Kidney epithelial cell (primary cell): ENCODE results near the gene SSR4. TPM values are rescaled to one million over a fixed set of nuclear protein-coding genes. Genes with fewer than 3 reads are reported as not detected.

ENCODE experiments used
- DNase-seq: peaks from one replicate; pipeline ENCODE4 v3.0.0-alpha.2; 2010; ENCODE audit warnings: low read depth
- H3K27me3 ChIP-seq: 2 replicates; pipeline ENCODE4 v1.6.0; 2011; ENCODE audit warnings: low read length; ENCODE audit not compliant: control insufficient read depth, insufficient read depth
- H3K36me3 ChIP-seq: 2 replicates; pipeline ENCODE4 v1.5.1; 2011; ENCODE audit warnings: low read length; ENCODE audit not compliant: control insufficient read depth, insufficient read depth
- H3K4me3 ChIP-seq: 2 replicates; pipeline ENCODE4 v1.5.1; 2011; ENCODE audit warnings: low read depth, mild to moderate bottlenecking, control low read depth, low read length
- total RNA-seq: library from RNA; depleted of rRNA; stranded (reverse); fragments of >200 nt; gene quantifications from 2 replicates; pipeline ENCODE4 v1.2.3, GENCODE V29; 2015
- TF ChIP-seq, protein P1 (sequence below): IDR thresholded peaks from 2 replicates; pipeline ENCODE4 v1.5.1; 2011; ENCODE audit warnings: mild to moderate bottlenecking, moderate library complexity, low read length, control low read depth, inconsistent platforms; ENCODE audit not compliant: insufficient read depth, poor library complexity, severe bottlenecking

SSR4 gene
- total RNA-seq, 1 donor from 2014 or later: 300 TPM

DNA sequence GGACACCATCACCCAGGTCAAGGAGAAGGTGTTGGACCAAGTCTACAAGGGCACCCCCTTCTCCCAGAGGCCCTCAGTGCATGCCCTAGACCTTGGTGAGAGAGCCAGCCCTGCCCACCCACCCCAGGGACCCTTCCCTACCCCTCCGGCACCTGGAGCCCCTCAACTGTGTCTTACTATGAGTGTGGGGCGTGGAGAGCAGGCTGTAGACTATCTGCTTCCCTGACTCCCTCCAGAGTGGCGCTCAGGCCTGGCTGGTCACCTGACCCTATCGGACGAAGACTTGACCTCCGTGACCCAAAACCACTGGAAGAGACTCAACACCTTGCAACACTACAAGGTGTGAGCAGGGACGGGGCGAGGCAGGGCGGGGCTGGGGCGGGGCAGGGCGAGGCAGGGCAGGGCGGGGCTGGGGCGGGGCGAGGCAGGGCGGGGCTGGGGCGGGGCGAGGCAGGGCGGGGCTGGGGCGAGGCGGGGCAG, 18.3 kb upstream of the SSR4 start:
- TF ChIP-seq, protein P1, sequence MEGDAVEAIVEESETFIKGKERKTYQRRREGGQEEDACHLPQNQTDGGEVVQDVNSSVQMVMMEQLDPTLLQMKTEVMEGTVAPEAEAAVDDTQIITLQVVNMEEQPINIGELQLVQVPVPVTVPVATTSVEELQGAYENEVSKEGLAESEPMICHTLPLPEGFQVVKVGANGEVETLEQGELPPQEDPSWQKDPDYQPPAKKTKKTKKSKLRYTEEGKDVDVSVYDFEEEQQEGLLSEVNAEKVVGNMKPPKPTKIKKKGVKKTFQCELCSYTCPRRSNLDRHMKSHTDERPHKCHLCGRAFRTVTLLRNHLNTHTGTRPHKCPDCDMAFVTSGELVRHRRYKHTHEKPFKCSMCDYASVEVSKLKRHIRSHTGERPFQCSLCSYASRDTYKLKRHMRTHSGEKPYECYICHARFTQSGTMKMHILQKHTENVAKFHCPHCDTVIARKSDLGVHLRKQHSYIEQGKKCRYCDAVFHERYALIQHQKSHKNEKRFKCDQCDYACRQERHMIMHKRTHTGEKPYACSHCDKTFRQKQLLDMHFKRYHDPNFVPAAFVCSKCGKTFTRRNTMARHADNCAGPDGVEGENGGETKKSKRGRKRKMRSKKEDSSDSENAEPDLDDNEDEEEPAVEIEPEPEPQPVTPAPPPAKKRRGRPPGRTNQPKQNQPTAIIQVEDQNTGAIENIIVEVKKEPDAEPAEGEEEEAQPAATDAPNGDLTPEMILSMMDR: no peak
- no peak overlapping the region for H3K4me3 ChIP-seq

DNA sequence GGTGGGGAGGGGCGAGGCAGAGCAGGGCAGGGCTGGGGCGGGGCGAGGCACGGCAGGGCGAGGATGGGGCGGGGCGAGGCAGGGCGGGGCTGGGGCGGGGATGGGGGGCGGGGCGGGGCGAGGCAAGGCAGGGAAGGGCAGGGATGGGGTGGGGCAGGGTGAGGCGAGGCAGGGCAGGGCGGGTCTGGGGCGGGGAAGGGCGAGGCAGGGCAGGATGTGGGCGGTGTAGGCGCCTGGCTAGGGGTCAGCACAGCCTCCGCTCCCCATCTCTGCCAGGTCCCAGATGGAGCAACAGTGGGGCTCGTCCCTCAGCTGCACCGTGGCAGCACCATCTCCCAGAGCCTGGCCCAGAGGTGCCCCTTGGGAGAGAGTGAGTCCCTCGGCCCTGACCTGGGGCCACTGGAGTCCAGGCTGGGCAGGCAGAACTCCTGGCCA, 17.8 kb upstream of the SSR4 start:
- TF ChIP-seq, protein P1: no peak
- Histone ChIP-seq H3K36me3 (no peaks in the 10 kb centered on the region), H3K27me3 (no peaks in the 10 kb centered on the region), H3K4me3 (no peak overlapping the region)
- no peak for DNase-seq

More for the DNA sequence above, 18.3 kb upstream of the SSR4 start:
- no peak for DNase-seq
- Histone ChIP-seq H3K27me3 (no peaks in the 10 kb centered on the region), H3K36me3 (no peaks in the 10 kb centered on the region)

DNA sequence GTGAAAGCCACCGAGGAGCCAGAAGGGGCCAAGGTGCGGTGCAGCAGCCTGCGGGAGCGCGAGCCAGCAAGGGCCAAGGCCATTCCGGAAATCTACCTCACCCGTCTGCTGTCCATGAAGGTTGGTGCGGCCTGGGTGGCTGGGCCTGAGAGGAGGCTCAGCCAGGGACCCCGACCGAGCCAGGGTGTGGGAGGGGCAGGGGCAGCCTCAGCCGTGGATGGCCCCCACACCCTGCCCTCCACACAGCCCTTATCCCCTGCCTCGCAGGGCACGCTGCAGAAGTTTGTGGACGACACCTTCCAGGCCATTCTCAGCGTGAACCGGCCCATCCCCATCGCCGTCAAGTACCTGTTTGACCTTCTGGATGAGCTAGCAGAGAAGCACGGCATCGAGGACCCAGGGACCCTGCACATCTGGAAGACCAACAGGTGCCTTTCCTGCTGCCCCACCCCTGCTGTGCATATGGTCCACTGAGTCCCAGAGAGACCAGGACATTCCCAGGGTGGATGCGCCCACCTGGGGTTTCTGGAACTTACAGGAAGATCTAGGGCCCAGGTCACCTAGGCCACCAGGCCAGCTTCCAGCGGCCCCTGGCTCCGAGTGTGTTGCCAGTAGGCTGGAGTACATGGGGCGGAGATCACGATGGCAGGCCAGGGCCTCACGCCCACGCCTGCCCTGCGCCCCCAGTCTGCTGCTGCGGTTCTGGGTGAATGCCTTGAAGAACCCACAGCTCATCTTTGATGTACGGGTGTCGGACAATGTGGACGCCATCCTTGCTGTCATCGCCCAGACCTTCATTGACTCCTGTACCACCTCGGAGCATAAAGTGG, 17.0 kb upstream of the SSR4 start:
- no peaks in the 10 kb centered on the region for H3K27me3 ChIP-seq
- no peaks in the 10 kb centered on the region for H3K36me3 ChIP-seq
- TF ChIP-seq, protein P1: no peak
- H3K4me3 ChIP-seq: no peak overlapping the region
- no peak for DNase-seq

DNA sequence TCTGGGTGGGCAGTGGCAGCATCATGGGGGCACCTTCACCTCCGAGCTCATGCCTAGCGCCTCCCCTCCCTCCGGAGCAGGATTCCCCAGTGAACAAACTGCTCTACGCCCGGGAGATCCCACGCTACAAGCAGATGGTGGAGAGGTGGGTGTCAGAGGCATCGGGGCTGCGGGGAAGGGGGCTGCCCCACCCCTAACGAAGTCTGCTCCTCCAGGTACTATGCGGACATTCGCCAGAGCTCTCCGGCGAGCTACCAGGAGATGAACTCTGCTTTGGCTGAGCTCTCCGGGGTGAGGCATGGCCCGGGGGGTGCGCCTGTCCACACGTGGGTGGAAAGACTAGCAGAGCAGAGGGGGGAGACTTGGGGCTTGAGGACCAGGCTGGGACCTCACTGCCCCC, 16.3 kb upstream of the SSR4 start:
- Histone ChIP-seq H3K4me3 (no peak overlapping the region), H3K27me3 (no peaks in the 10 kb centered on the region), H3K36me3 (no peaks in the 10 kb centered on the region)
- TF ChIP-seq, protein P1: no peak
- no peak for DNase-seq

DNA sequence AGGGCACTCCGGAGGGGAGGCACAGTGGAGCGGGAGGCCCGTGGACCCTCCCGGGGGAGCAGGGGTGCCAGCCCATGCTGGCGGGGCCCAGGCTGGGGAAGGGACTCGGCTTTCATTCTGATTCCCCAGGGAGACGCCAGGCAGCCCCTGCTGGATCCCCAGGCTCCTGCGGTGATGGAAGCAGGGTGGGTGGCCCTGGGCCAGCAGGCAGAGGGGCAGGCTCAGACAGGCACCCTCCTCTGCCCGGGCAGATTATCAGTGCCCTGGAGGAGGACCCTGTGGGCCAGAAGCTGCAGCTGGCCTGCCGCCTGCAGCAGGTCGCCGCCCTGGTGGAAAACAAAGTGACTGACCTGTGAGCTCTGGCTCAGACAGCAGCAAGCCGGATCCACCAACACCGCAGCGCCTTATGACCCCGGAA, 15.8 kb upstream of the SSR4 start:
- Histone ChIP-seq H3K36me3 (no peaks in the 10 kb centered on the region), H3K4me3 (no peak overlapping the region), H3K27me3 (no peaks in the 10 kb centered on the region)
- DNase-seq: no peak
- TF ChIP-seq, protein P1: no peak
